Natural killer cell (primary cell): ENCODE measurements around the gene KIF12. TPM values are rescaled to one million over a fixed set of nuclear protein-coding genes. Genes with fewer than 3 reads are reported as not detected.
A peak's percentile ranks its signal among the peaks of the same experiment; 100 is the strongest.

Experiments
- ATAC-seq, 3 donors: fragments of 150-1000 bp in 2 of 3; fragments of 200-7000 bp in 1 of 3; cut with Tn5 transposase; 1 replicate in 1 of 3; 2 replicates in 2 of 3; pipeline ENCODE4 v1.10.0; 2021; ENCODE audit warnings: mild to moderate bottlenecking in 2 of 3, moderate library complexity in 2 of 3
- DNase-seq, 2 donors: peaks; one replicate each; pipeline versions ENCODE4 v3.0.0 to v3.0.0-alpha.2; 2013 to 2021; ENCODE audit warnings: mixed read lengths in 1 of 2
- H3K27ac ChIP-seq: one replicate; pipeline ENCODE4 v1.5.1; 2013; ENCODE audit warnings: mild to moderate bottlenecking, low read length
- H3K27me3 ChIP-seq: one replicate; pipeline ENCODE4 v1.6.1; 2013; ENCODE audit warnings: low read length; ENCODE audit not compliant: control insufficient read depth, insufficient read depth
- H3K36me3 ChIP-seq: one replicate; pipeline ENCODE4 v1.6.1; 2013; ENCODE audit warnings: low read length; ENCODE audit not compliant: control insufficient read depth, insufficient read depth
- H3K4me1 ChIP-seq: one replicate; pipeline ENCODE4 v1.6.1; 2013; ENCODE audit warnings: low read length; ENCODE audit not compliant: control insufficient read depth, insufficient read depth
- H3K4me3 ChIP-seq: one replicate; pipeline ENCODE4 v1.5.1; 2013; ENCODE audit warnings: low read length
- H3K9me3 ChIP-seq: one replicate; pipeline ENCODE4 v1.6.1; 2013; ENCODE audit warnings: low read length; ENCODE audit not compliant: control insufficient read depth, insufficient read depth
- H3K27ac Mint-ChIP-seq, 2 donors: one replicate each; pipeline ENCODE4 v1.8.0; 2022; ENCODE audit warnings: mild to moderate bottlenecking in 2 of 2, mixed read lengths in 2 of 2, moderate library complexity in 1 of 2
- H3K27me3 Mint-ChIP-seq, 2 donors: one replicate each; pipeline ENCODE4 v1.8.0; 2022; ENCODE audit warnings: low read depth in 2 of 2, mixed read lengths in 2 of 2
- H3K36me3 Mint-ChIP-seq: one replicate; pipeline ENCODE4 v1.8.0; 2022; ENCODE audit warnings: mixed read lengths
- H3K4me1 Mint-ChIP-seq, 2 donors: one replicate each; pipeline ENCODE4 v1.8.0; 2022; ENCODE audit warnings: mixed read lengths in 2 of 2
- H3K4me3 Mint-ChIP-seq: one replicate; pipeline ENCODE4 v1.8.0; 2022; ENCODE audit warnings: mild to moderate bottlenecking, moderate library complexity, mixed read lengths
- H3K9me3 Mint-ChIP-seq, 2 donors: one replicate each; pipeline ENCODE4 v1.8.0; 2022; ENCODE audit warnings: mixed read lengths in 2 of 2
- CTCF ChIP-seq: fragments of 200-600 bp; IDR thresholded peaks from one replicate; pipeline ENCODE4 v1.8.0; 2022; ENCODE audit warnings: antibody characterized with exemption
- WGBS: methylation state at CpG from one replicate; pipeline ENCODE4 v1.1.7; 2013; ENCODE audit warnings: missing lambda C conversion rate; ENCODE audit not compliant: insufficient coverage; 5-methylcytosine and 5-hydroxymethylcytosine counted together
- intact Hi-C: fragments of 100-400 bp; cut with micrococcal nuclease; formaldehyde crosslinking; loops from one replicate; pipeline ENCODE4 v1.14.2; 2022
- total RNA-seq, 4 donors: library from RNA; stranded (reverse); fragments of 120-200 nt in 1 of 4; gene quantifications; one replicate each; pipeline versions ENCODE4 v1.2.3 to v1.2.4, GENCODE V29; 2013 to 2022

KIF12 gene
- total RNA-seq = not detected
- total RNA-seq (2013) = not detected

- Histone ChIP-seq H3K4me3 (no peak within 1 kb of the TSS), H3K27me3 (peaks cover 10% of the 10 kb centered on the region), H3K9me3 (no peaks in the 10 kb centered on the region), H3K4me1 (peaks cover 5% of the 10 kb centered on the region), H3K27ac (no peak within 1 kb of the TSS), H3K36me3 (no peaks in the 10 kb centered on the region)
- peaks cover 0 to 4% of the 10 kb centered on the region in 2 donors for H3K4me1 Mint-ChIP-seq
- H3K9me3 Mint-ChIP-seq = peaks cover 2 to 3% of the 10 kb centered on the region in 2 donors
- intact Hi-C loops = no loop called here
- 70% methylated on average over 32 of the region's 32 CpGs for WGBS
- no peaks in the 10 kb centered on the region for H3K36me3 Mint-ChIP-seq
- no peak within 1 kb of the TSS for H3K27ac Mint-ChIP-seq
- ATAC-seq (no peak), DNase-seq (no peak)
- peaks cover 36 to 45% of the 10 kb centered on the region in 2 donors for H3K27me3 Mint-ChIP-seq
- H3K4me3 Mint-ChIP-seq = peak within 1 kb of the TSS; percentile 50
- no peak for TF ChIP-seq CTCF
Observed at GRCh38 chr9:114098936-114099668, at the start of gene KIF12. Gene KIF12 (minus strand): TSS chr9:114099292. CDS start chr9:114099276, 16 bp downstream.

GRCh38 chr9:114146735-114147134 is 47.6 kb upstream of the KIF12 start:
- no peaks in the 10 kb centered on the region for H3K36me3 ChIP-seq
- Mint-ChIP-seq H3K27me3 (peaks cover 16 to 22% of the 10 kb centered on the region in 2 donors), H3K4me3 (no peak overlapping the region), H3K27ac (no peak overlapping the region), H3K4me1 (no peaks in the 10 kb centered on the region), H3K9me3 (no peaks in the 10 kb centered on the region), H3K36me3 (no peaks in the 10 kb centered on the region)
- H3K9me3 ChIP-seq = no peaks in the 10 kb centered on the region
- no peak for ATAC-seq
- H3K4me1 ChIP-seq = no peaks in the 10 kb centered on the region
- peaks cover 2% of the 10 kb centered on the region for H3K27me3 ChIP-seq
- intact Hi-C loops = no loop called here
- TF ChIP-seq CTCF = no peak
- no peak overlapping the region for H3K27ac ChIP-seq
- H3K4me3 ChIP-seq = no peak overlapping the region
- no peak for DNase-seq
- 85% methylated on average over 6 of the region's 6 CpGs for WGBS

DNA sequence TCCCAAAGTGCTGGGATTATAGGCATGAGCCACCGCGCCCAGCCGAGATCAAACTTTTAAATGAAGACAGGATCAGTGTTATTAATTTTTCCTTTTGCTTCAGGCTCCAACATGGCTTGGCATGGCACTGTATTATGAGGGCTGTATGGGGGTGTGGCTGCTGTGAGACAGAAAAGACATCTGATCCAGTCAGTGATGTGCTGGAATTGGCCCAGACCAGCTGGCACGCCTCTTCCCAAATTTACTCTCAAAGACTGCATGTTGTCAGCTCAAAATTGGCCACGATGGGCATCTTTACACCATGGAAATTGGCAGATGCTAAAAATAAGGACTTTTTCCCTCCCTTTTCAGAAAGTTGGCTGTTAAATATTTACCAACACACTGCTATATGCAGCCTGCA is 44.1 kb upstream of the KIF12 start:
- H3K36me3 ChIP-seq = no peaks in the 10 kb centered on the region
- no peak overlapping the region for H3K27ac Mint-ChIP-seq
- H3K4me1 ChIP-seq = no peaks in the 10 kb centered on the region
- TF ChIP-seq CTCF = no peak
- WGBS = 92% methylated on average over 5 of the region's 5 CpGs
- H3K27me3 Mint-ChIP-seq = peaks cover 4 to 16% of the 10 kb centered on the region in 2 donors
- no peak overlapping the region for H3K27ac ChIP-seq
- no peaks in the 10 kb centered on the region for H3K27me3 ChIP-seq
- no peak overlapping the region for H3K4me3 ChIP-seq
- no peaks in the 10 kb centered on the region for H3K36me3 Mint-ChIP-seq
- ATAC-seq (no peak), DNase-seq (no peak)
- no peaks in the 10 kb centered on the region for H3K9me3 Mint-ChIP-seq
- H3K4me3 Mint-ChIP-seq = no peak overlapping the region
- intact Hi-C loops = no loop called here
- no peaks in the 10 kb centered on the region for H3K9me3 ChIP-seq
- H3K4me1 Mint-ChIP-seq = no peaks in the 10 kb centered on the region
